ENCODE data around the gene DNAJC17. TPM values are rescaled to one million over a fixed set of nuclear protein-coding genes. Genes with fewer than 3 reads are reported as not detected.

The DNAJC17 gene
- total RNA-seq, 3 donors from 2014 or later (not counting 1 experiment from before 2014, with no cell fraction given): 36.2 to 64.9 (median 50.0) TPM

GRCh38 chr15:40721701-40722100 lies 85.6 kb downstream of the DNAJC17 start:
- no peaks in the 10 kb centered on the region for H3K36me3 ChIP-seq (ENCODE audit: control insufficient read depth, insufficient read depth, low read length)
- Mint-ChIP-seq H3K9me3 (no peaks in the 10 kb centered on the region), H3K4me1 (no peaks in the 10 kb centered on the region), H3K36me3 (no peaks in the 10 kb centered on the region), H3K27ac (no peak overlapping the region), H3K27me3 (ENCODE audit: low read depth in 2 of 2) (no peaks in the 10 kb centered on the region), H3K4me3 (no peak overlapping the region)
- no peaks in the 10 kb centered on the region for H3K4me1 ChIP-seq (ENCODE audit: control insufficient read depth, insufficient read depth, low read length)
- ATAC-seq: no peak
- no peak for DNase-seq
- no peak overlapping the region for H3K27ac ChIP-seq (ENCODE audit: low read length)
- TF ChIP-seq CTCF (IDR thresholded peaks at IDR 0.05): no peak
- H3K9me3 ChIP-seq (ENCODE audit: control insufficient read depth, insufficient read depth, low read length): no peaks in the 10 kb centered on the region
- no peak overlapping the region for H3K4me3 ChIP-seq (ENCODE audit: low read length)
- intact Hi-C loops (cut with micrococcal nuclease): no loop called here
- H3K27me3 ChIP-seq (ENCODE audit: control insufficient read depth, insufficient read depth, low read length): no peaks in the 10 kb centered on the region
- 100% methylated on average over 1 of the region's 1 CpG for WGBS (ENCODE audit: insufficient coverage)

- no peaks in the 10 kb centered on the region for H3K36me3 ChIP-seq (ENCODE audit: control insufficient read depth, insufficient read depth, low read length)
- Mint-ChIP-seq H3K27ac (no peak overlapping the region), H3K4me3 (no peak overlapping the region), H3K36me3 (no peaks in the 10 kb centered on the region), H3K4me1 (peaks cover 0 to 4% of the 10 kb centered on the region in 2 donors), H3K9me3 (no peaks in the 10 kb centered on the region), H3K27me3 (ENCODE audit: low read depth in 2 of 2) (no peaks in the 10 kb centered on the region)
- no peaks in the 10 kb centered on the region for H3K4me1 ChIP-seq (ENCODE audit: control insufficient read depth, insufficient read depth, low read length)
- WGBS (ENCODE audit: insufficient coverage): 91% methylated on average over 5 of the region's 6 CpGs
- no peak overlapping the region for H3K4me3 ChIP-seq (ENCODE audit: low read length)
- ATAC-seq (no peak), DNase-seq (no peak)
- H3K9me3 ChIP-seq (ENCODE audit: control insufficient read depth, insufficient read depth, low read length): no peaks in the 10 kb centered on the region
- intact Hi-C loops (cut with micrococcal nuclease): no loop called here
- no peak overlapping the region for H3K27ac ChIP-seq (ENCODE audit: low read length)
- no peak for TF ChIP-seq CTCF (IDR thresholded peaks at IDR 0.05)
- H3K27me3 ChIP-seq (ENCODE audit: control insufficient read depth, insufficient read depth, low read length): no peaks in the 10 kb centered on the region
Observed at GRCh38 chr15:40716165-40716564, 91.1 kb downstream of the DNAJC17 start.

Other genes with a start within 250 kb of the DNAJC17 start
- 10 to 100 TPM; 34.2 to 43.7 (median 37.4) TPM for gene CCDC32, start 242.4 kb downstream of the DNAJC17 start, total RNA-seq
- gene RPUSD2, start 238.2 kb downstream of the DNAJC17 start, total RNA-seq: 10 to 100 TPM; 13.7 to 15.2 (median 14.2) TPM
- 1 to 10 TPM; 2.4 to 4.1 (median 3.6) TPM for gene KNL1, start 213.2 kb downstream of the DNAJC17 start, total RNA-seq
- 1 to 10 TPM; 1.2 to 5.0 (median 4.0) TPM for gene RAD51, start 112.3 kb downstream of the DNAJC17 start, total RNA-seq
- 10 to 100 TPM; 52.8 to 82.3 (median 72.0) TPM for gene RMDN3, start 52.2 kb downstream of the DNAJC17 start, total RNA-seq
- 10 to 100 TPM; 17.5 to 25.9 (median 25.9) TPM for gene GCHFR, start 43.4 kb downstream of the DNAJC17 start, total RNA-seq
- 1 to 10 TPM in 1 of 3 donors, under 1 TPM in 2; 0.64 to 1.4 (median 0.80) TPM for gene C15orf62, start 37.5 kb downstream of the DNAJC17 start, total RNA-seq
- 10 to 100 TPM; 16.4 to 19.7 (median 18.5) TPM for gene ZFYVE19, start 384 bp downstream of the DNAJC17 start, total RNA-seq
- gene PPP1R14D, start 21.2 kb upstream of the DNAJC17 start, total RNA-seq: not detected
- 1 to 10 TPM in 2 of 3 donors, under 1 TPM in 1; 0.41 to 3.1 (median 1.7) TPM for gene SPINT1, start 36.6 kb upstream of the DNAJC17 start, total RNA-seq
- gene RHOV, start 66.8 kb upstream of the DNAJC17 start, total RNA-seq: not detected
- 10 to 100 TPM; 30.8 to 35.6 (median 34.1) TPM for gene VPS18, start 87.0 kb upstream of the DNAJC17 start, total RNA-seq
- under 1 TPM in 2 of 3 donors, not detected in 1; 0.10 to 0.16 TPM for gene DLL4, start 121.9 kb upstream of the DNAJC17 start, total RNA-seq
- gene CHAC1, start 146.0 kb upstream of the DNAJC17 start, total RNA-seq: 1 to 10 TPM in 2 of 3 donors, not detected in 1; 1.1 to 1.7 TPM

Data from natural killer cell (primary cell).